ENCODE measurements around the gene GID4. TPM values are rescaled to one million over a fixed set of nuclear protein-coding genes. Genes with fewer than 3 reads are reported as not detected.

Gene GID4
- total RNA-seq, 1 donor from 2014 or later = 11.9 TPM

- H3K27ac ChIP-seq = no peak overlapping the region
- H3K27me3 ChIP-seq (ENCODE audit: low read depth) = no peaks in the 10 kb centered on the region
- intact Hi-C loops (cut with DNase I) = no loop called here
- no peak overlapping the region for H3K4me3 ChIP-seq
- no peaks in the 10 kb centered on the region for H3K9me3 ChIP-seq
- ATAC-seq = no peak
- TF ChIP-seq, protein P1, sequence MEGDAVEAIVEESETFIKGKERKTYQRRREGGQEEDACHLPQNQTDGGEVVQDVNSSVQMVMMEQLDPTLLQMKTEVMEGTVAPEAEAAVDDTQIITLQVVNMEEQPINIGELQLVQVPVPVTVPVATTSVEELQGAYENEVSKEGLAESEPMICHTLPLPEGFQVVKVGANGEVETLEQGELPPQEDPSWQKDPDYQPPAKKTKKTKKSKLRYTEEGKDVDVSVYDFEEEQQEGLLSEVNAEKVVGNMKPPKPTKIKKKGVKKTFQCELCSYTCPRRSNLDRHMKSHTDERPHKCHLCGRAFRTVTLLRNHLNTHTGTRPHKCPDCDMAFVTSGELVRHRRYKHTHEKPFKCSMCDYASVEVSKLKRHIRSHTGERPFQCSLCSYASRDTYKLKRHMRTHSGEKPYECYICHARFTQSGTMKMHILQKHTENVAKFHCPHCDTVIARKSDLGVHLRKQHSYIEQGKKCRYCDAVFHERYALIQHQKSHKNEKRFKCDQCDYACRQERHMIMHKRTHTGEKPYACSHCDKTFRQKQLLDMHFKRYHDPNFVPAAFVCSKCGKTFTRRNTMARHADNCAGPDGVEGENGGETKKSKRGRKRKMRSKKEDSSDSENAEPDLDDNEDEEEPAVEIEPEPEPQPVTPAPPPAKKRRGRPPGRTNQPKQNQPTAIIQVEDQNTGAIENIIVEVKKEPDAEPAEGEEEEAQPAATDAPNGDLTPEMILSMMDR (IDR thresholded peaks at IDR 0.05) = no peak
- no peak for DNase-seq
- peaks cover 19% of the 10 kb centered on the region for H3K4me1 ChIP-seq
- peaks cover 26% of the 10 kb centered on the region for H3K36me3 ChIP-seq
These were observed 5.4 kb downstream of the GID4 start for GRCh38 chr17:18044609-18045008.

DNA sequence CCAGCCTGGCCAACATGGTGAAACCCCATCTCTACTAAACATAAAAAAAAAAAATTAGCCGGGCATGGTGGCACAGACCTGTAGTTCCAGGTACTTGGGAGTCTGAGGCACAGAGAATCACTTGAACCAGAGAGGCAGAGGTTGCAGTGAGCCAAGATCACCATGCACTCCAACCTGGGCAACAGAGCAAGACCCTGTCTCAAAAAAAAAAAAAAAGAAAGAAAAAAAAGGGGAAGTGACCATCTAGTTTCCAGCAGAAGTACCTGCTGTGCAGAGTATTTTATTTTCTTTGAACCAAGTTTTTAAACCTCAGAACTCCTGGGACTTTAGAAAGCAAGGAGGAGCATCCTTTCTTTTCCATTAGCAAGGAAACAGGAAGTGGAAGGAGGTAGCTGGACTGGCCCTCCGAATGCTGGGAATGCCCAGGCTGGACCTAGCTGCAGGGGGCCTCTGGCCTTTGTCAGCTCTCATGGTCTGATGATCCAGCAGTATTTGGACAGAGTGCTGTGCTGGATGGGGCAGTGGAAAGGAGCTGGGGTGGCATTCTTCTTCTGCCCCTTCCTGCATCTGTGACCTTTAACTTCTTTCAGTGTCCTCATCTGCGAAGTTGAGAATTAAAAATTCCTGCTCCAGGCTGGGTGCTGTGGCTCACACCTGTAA is 6.6 kb downstream of the GID4 start:
- H3K27ac ChIP-seq = no peak overlapping the region
- no peaks in the 10 kb centered on the region for H3K9me3 ChIP-seq
- ATAC-seq (no peak), DNase-seq (no peak)
- intact Hi-C loops (cut with DNase I) = no loop called here
- H3K4me3 ChIP-seq = no peak overlapping the region
- H3K4me1 ChIP-seq = peaks cover 10% of the 10 kb centered on the region
- H3K36me3 ChIP-seq = peaks cover 37% of the 10 kb centered on the region
- TF ChIP-seq, protein P1 (IDR thresholded peaks at IDR 0.05) = no peak
- no peaks in the 10 kb centered on the region for H3K27me3 ChIP-seq (ENCODE audit: low read depth)

DNA sequence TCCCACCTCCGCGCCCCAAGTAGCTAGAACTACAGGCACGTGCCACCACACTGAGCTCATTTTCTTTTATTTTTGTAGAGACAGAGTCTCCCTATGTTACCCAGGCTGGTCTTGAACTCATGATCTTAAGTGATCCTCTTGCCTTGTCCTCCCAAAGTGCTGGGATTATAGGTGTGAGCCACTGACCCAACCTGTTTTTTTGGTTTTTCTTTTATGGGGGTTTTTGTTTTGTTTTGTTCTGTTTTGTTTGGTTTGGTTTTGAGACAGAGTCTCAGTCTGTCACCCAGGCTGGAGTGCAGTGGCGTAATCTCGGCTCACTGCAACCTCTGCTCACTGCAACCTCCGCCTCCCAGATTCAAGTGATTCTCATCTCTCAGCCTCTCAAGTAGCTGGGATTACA is 16.4 kb downstream of the GID4 start:
- H3K27ac ChIP-seq = no peak overlapping the region
- intact Hi-C loops (cut with DNase I) = no loop called here
- DNase-seq = no peak
- H3K36me3 ChIP-seq = peaks cover 81% of the 10 kb centered on the region
- H3K4me1 ChIP-seq = no peaks in the 10 kb centered on the region
- TF ChIP-seq, protein P1 (IDR thresholded peaks at IDR 0.05) = no peak
- H3K4me3 ChIP-seq = no peak overlapping the region
- H3K9me3 ChIP-seq = no peaks in the 10 kb centered on the region
- no peaks in the 10 kb centered on the region for H3K27me3 ChIP-seq (ENCODE audit: low read depth)
- no peak for ATAC-seq

DNA sequence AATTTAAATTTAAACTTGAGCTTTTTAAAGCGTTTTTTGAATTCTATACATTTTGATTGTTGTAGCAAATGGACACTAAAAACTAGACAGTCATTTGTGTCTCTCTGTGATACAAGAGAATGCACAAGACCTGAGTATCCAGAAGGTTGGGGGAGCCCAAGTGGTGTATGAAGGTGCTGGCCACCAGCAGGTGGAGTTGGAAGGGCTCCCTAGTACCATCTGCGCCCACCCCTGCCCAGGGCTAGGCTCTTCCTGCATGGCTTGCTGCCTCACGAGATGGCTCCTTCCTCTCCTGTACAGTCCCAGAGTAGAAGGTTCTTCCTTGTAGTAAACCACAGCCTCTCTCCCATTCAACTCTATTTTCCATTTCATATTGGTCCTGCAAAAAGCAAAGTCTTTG is 17.0 kb downstream of the GID4 start:
- Histone ChIP-seq H3K27me3 (ENCODE audit: low read depth) (no peaks in the 10 kb centered on the region), H3K9me3 (no peaks in the 10 kb centered on the region), H3K27ac (no peak overlapping the region), H3K4me1 (no peaks in the 10 kb centered on the region), H3K36me3 (peaks cover 81% of the 10 kb centered on the region), H3K4me3 (no peak overlapping the region)
- TF ChIP-seq, protein P1 (IDR thresholded peaks at IDR 0.05) = no peak
- ATAC-seq (no peak), DNase-seq (no peak)
- intact Hi-C loops (cut with DNase I) = no loop called here

- DNase-seq (no peak), ATAC-seq (no peak)
- Histone ChIP-seq H3K9me3 (no peaks in the 10 kb centered on the region), H3K4me3 (no peak overlapping the region), H3K27me3 (ENCODE audit: low read depth) (no peaks in the 10 kb centered on the region), H3K4me1 (no peaks in the 10 kb centered on the region), H3K27ac (no peak overlapping the region), H3K36me3 (peaks cover 88% of the 10 kb centered on the region)
- intact Hi-C loops (cut with DNase I) = no loop called here
- TF ChIP-seq, protein P1 (IDR thresholded peaks at IDR 0.05) = no peak
These were observed 20.1 kb downstream of the GID4 start for GRCh38 chr17:18059283-18059682.

Data from lower lobe of right lung (tissue), 2 donors.